H1 (cell line): ENCODE measurements around the gene C22orf31. TPM values are rescaled to one million over a fixed set of nuclear protein-coding genes. Genes with fewer than 3 reads are reported as not detected.

Experiments used
- CTCF ChIA-PET: fragments of 300-600 bp; sonication (Branson Sonifier 250); formaldehyde crosslinking; loops from one replicate; lab custom pipeline; 2021; ENCODE audit not compliant: partially characterized antibody; lab: Charles Lee
- POLR2A ChIA-PET: fragments of 300-600 bp; sonication (Branson Sonifier 250); formaldehyde crosslinking; loops from one replicate; lab custom pipeline; 2021; ENCODE audit warnings: inconsistent platforms; ENCODE audit not compliant: partially characterized antibody; lab: Charles Lee
- DNase-seq, 2 experiments: peaks; one replicate each; pipeline versions ENCODE4 v3.0.0 to v3.0.0-alpha.2; 2010 to 2022; ENCODE audit warnings: low spot score in 2 of 2, low read depth in 1 of 2, mixed read lengths in 1 of 2
- FAIRE-seq: peaks from 2 replicates; lab custom pipeline; 2011; peaks lifted over from hg19 to GRCh38; lab: Jason Lieb, UNC
- H2AFZ ChIP-seq: 2 replicates; pipeline ENCODE4 v1.8.1; 2012; ENCODE audit warnings: low read length, inconsistent platforms
- H2AK5ac ChIP-seq: 2 replicates; pipeline ENCODE4 v1.6.1; 2013; ENCODE audit warnings: low read depth, low read length
- H2BK120ac ChIP-seq: replicated peaks from 2 replicates; pipeline ENCODE3; 2013; ENCODE audit warnings: low read depth, low read length, inconsistent platforms
- H2BK12ac ChIP-seq: 2 replicates; pipeline ENCODE4 v1.6.1; 2013; ENCODE audit warnings: low read depth, low read length
- H2BK15ac ChIP-seq: 2 replicates; pipeline ENCODE4 v1.6.1; 2013; ENCODE audit warnings: low read length
- H2BK20ac ChIP-seq: 2 replicates; pipeline ENCODE4 v1.6.1; 2013; ENCODE audit warnings: low read length
- H2BK5ac ChIP-seq: 2 replicates; pipeline ENCODE4 v1.6.1; 2013; ENCODE audit warnings: low read depth, low read length
- H3K14ac ChIP-seq: 2 replicates; pipeline ENCODE4 v1.6.1; 2013; ENCODE audit warnings: inconsistent platforms; ENCODE audit not compliant: insufficient read length
- H3K18ac ChIP-seq: 2 replicates; pipeline ENCODE4 v1.6.1; 2013; ENCODE audit warnings: low read length; ENCODE audit errors: extremely low read depth
- H3K23ac ChIP-seq: 2 replicates; pipeline ENCODE4 v1.6.1; 2013; ENCODE audit warnings: inconsistent platforms; ENCODE audit not compliant: insufficient read length
- H3K23me2 ChIP-seq: 2 replicates; pipeline ENCODE4 v1.6.1; 2013; ENCODE audit warnings: low read depth, low read length
- H3K27ac ChIP-seq: 2 replicates; pipeline ENCODE4 v1.6.1; 2011; ENCODE audit warnings: low read depth, low read length, inconsistent platforms
- H3K27me3 ChIP-seq, 4 experiments: replicated peaks in 1 of 4; 1 replicate in 1 of 4; 2 replicates in 3 of 4; pipeline versions ENCODE4 v1.6.1 to v1.8.1; 2011 to 2013; ENCODE audit warnings: low read length in 3 of 4, mild to moderate bottlenecking in 3 of 4, inconsistent platforms in 2 of 4, mixed read lengths in 2 of 4, moderate library complexity in 1 of 4; ENCODE audit not compliant: control insufficient read depth in 3 of 4, insufficient read depth in 3 of 4; ENCODE audit errors: extremely low read depth in 1 of 4
- H3K36me3 ChIP-seq, 4 experiments: 2 replicates each; pipeline versions ENCODE4 v1.6.1 to v1.8.1; 2011 to 2013; ENCODE audit warnings: mild to moderate bottlenecking in 4 of 4, low read length in 3 of 4, moderate library complexity in 2 of 4, control low read depth in 1 of 4, inconsistent platforms in 1 of 4; ENCODE audit not compliant: insufficient read depth in 4 of 4, control insufficient read depth in 2 of 4
- H3K4ac ChIP-seq: replicated peaks from 2 replicates; pipeline ENCODE3; 2013; ENCODE audit warnings: low read length, low read depth, mixed read lengths, inconsistent platforms; ENCODE audit not compliant: insufficient read length
- H3K4me1 ChIP-seq, 4 experiments: replicated peaks in 1 of 4; 1 replicate in 1 of 4; 2 replicates in 3 of 4; pipeline versions ENCODE4 v1.6.1 to v1.8.1; 2011 to 2013; ENCODE audit warnings: low read length in 3 of 4, inconsistent platforms in 2 of 4, mixed read lengths in 1 of 4; ENCODE audit not compliant: insufficient read depth in 4 of 4, control insufficient read depth in 3 of 4
- H3K4me2 ChIP-seq, 2 experiments: 2 replicates each; pipeline versions ENCODE4 v1.6.1 to v1.8.1; 2011 to 2013; ENCODE audit warnings: low read depth in 2 of 2, low read length in 2 of 2, control low read depth in 1 of 2, inconsistent platforms in 1 of 2, mild to moderate bottlenecking in 1 of 2; ENCODE audit not compliant: insufficient read depth in 1 of 2
- H3K4me3 ChIP-seq, 4 experiments: fragments of 200-600, 300-600 bp in 1 of 4; sonication (generic), shearing (Covaris generic), sonication (Bioruptor Twin) in 1 of 4; 2 replicates each; pipeline versions ENCODE4 v1.5.1 to v1.8.1; 2011 to 2016; ENCODE audit warnings: low read length in 4 of 4, low read depth in 3 of 4, control low read depth in 2 of 4, inconsistent platforms in 2 of 4, mild to moderate bottlenecking in 2 of 4, mixed read lengths in 1 of 4, moderate library complexity in 1 of 4; ENCODE audit not compliant: insufficient read depth in 2 of 4; ENCODE audit errors: extremely low read depth in 1 of 4
- H3K56ac ChIP-seq: replicated peaks from 2 replicates; pipeline ENCODE3; 2013; ENCODE audit warnings: low read depth, mild to moderate bottlenecking, mixed read lengths, low read length, inconsistent platforms; ENCODE audit not compliant: insufficient read length
- H3K79me1 ChIP-seq: 2 replicates; pipeline ENCODE4 v1.6.1; 2013; ENCODE audit warnings: low read depth, low read length, control low read depth
- H3K79me2 ChIP-seq, 2 experiments: 2 replicates each; pipeline versions ENCODE4 v1.6.1 to v1.8.1; 2012 to 2013; ENCODE audit warnings: low read length in 2 of 2, mild to moderate bottlenecking in 2 of 2, inconsistent platforms in 1 of 2; ENCODE audit not compliant: insufficient read depth in 2 of 2, control insufficient read depth in 1 of 2
- H3K9ac ChIP-seq, 4 experiments: replicated peaks in 1 of 4; 1 replicate in 1 of 4; 2 replicates in 3 of 4; pipeline versions ENCODE4 v1.6.1 to v1.8.1; 2011 to 2013; ENCODE audit warnings: low read depth in 3 of 4, low read length in 3 of 4, control low read depth in 2 of 4, mild to moderate bottlenecking in 2 of 4, moderate library complexity in 2 of 4, inconsistent platforms in 1 of 4; ENCODE audit errors: extremely low read depth in 1 of 4
- H3K9me3 ChIP-seq, 2 experiments: 2 replicates each; pipeline versions ENCODE4 v1.6.1 to v1.8.1; 2012 to 2013; ENCODE audit warnings: mild to moderate bottlenecking in 2 of 2, moderate library complexity in 2 of 2, control low read depth in 1 of 2, inconsistent platforms in 1 of 2, low read depth in 1 of 2, low read length in 1 of 2, mixed read lengths in 1 of 2; ENCODE audit not compliant: insufficient read depth in 2 of 2
- H4K20me1 ChIP-seq, 2 experiments: replicated peaks in 1 of 2; 2 replicates each; pipeline versions ENCODE3 to v1.8.1; 2011 to 2013; ENCODE audit warnings: inconsistent platforms in 2 of 2, low read length in 2 of 2, mild to moderate bottlenecking in 1 of 2; ENCODE audit not compliant: insufficient read depth in 2 of 2, control insufficient read depth in 1 of 2
- H4K5ac ChIP-seq: 2 replicates; pipeline ENCODE4 v1.6.1; 2013; ENCODE audit warnings: low read length, low read depth, mixed read lengths, inconsistent platforms; ENCODE audit not compliant: insufficient read length
- H4K8ac ChIP-seq: 2 replicates; pipeline ENCODE4 v1.8.0; 2013; ENCODE audit warnings: mild to moderate bottlenecking, moderate library complexity, low read length, inconsistent platforms; ENCODE audit not compliant: insufficient read depth; ENCODE audit errors: extremely low read depth
- H4K91ac ChIP-seq: replicated peaks from 2 replicates; pipeline ENCODE3; 2013; ENCODE audit warnings: low read length, mixed read lengths, inconsistent platforms; ENCODE audit not compliant: insufficient read length
- CBX8 ChIP-seq: fragments of 300-800, 300-1000 bp; sonication (generic); IDR thresholded peaks from 2 replicates; pipeline ENCODE4 v1.7.1; 2016; ENCODE audit warnings: low read depth, low read length, borderline replicate concordance
- KDM1A ChIP-seq: fragments of 200-600, 300-600 bp; sonication (generic); IDR thresholded peaks from 2 replicates; pipeline ENCODE4 v1.7.1; 2016; ENCODE audit warnings: mild to moderate bottlenecking, low read length, borderline replicate concordance
- KDM4A ChIP-seq: IDR thresholded peaks from one replicate; pipeline ENCODE4 v1.7.1; 2012; ENCODE audit warnings: low read depth, mild to moderate bottlenecking, moderate library complexity, low read length, inconsistent platforms; ENCODE audit not compliant: severe bottlenecking
- KDM5A ChIP-seq: fragments of 200-600 bp; IDR thresholded peaks from 2 replicates; pipeline ENCODE4 v1.7.1; 2012; ENCODE audit warnings: mild to moderate bottlenecking, low read length, inconsistent platforms, mixed read lengths
- NRF1 ChIP-seq: IDR thresholded peaks from 2 replicates; pipeline ENCODE4 v1.6.1; 2011; ENCODE audit warnings: mild to moderate bottlenecking, low read depth, low read length, improper control_type of control experiment
- POLR2AphosphoS5 ChIP-seq: IDR thresholded peaks from 2 replicates; pipeline ENCODE4 v1.6.1; 2011; ENCODE audit warnings: low read depth, low read length
- RFX5 ChIP-seq: IDR thresholded peaks from 2 replicates; pipeline ENCODE4 v1.6.1; 2011; ENCODE audit warnings: low read depth, low read length, improper control_type of control experiment, borderline replicate concordance
- SIN3A ChIP-seq, 2 experiments: IDR thresholded peaks in 1 of 2; conservative IDR thresholded peaks in 1 of 2; 2 replicates each; pipeline ENCODE4 v1.6.1; 2011 to 2012; ENCODE audit warnings: low read length in 2 of 2, improper control_type of control experiment in 1 of 2, low read depth in 1 of 2, mild to moderate bottlenecking in 1 of 2
- SP1 ChIP-seq: IDR thresholded peaks from 2 replicates; pipeline ENCODE4 v1.6.1; 2011; ENCODE audit warnings: low read depth, low read length
- SP4 ChIP-seq: IDR thresholded peaks from 2 replicates; pipeline ENCODE4 v1.6.1; 2012; ENCODE audit warnings: low read length, inconsistent platforms
- SUZ12 ChIP-seq: fragments of 200-600 bp; sonication (generic); IDR thresholded peaks from 2 replicates; pipeline ENCODE4 v1.6.1; 2012; ENCODE audit warnings: mild to moderate bottlenecking, inconsistent platforms, low read length, moderate library complexity, mixed read lengths
- TAF1 ChIP-seq: IDR thresholded peaks from 2 replicates; pipeline ENCODE4 v1.6.1; 2011; ENCODE audit warnings: mild to moderate bottlenecking, low read depth, low read length
- TEAD4 ChIP-seq: IDR thresholded peaks from 2 replicates; pipeline ENCODE4 v1.6.1; 2012; ENCODE audit warnings: low read depth, low read length, inconsistent platforms, mixed read lengths
- ZNF274 ChIP-seq: IDR thresholded peaks from 2 replicates; pipeline ENCODE4 v1.7.0; 2012; ENCODE audit warnings: low read length, borderline replicate concordance; ENCODE audit errors: extremely low read depth
- WGBS, 2 experiments: shearing (Covaris generic) in 1 of 2; methylation state at CpG; one replicate each; pipeline versions ENCODE4 v1.1.6 to v1.1.7; 2013 to 2015; ENCODE audit warnings: low lambda C conversion rate in 2 of 2, mixed read lengths in 2 of 2, inconsistent platforms in 1 of 2, low coverage in 1 of 2, missing lambda C conversion rate in 1 of 2; ENCODE audit not compliant: insufficient replicate concordance in 2 of 2, insufficient coverage in 1 of 2, insufficient read length in 1 of 2; ENCODE audit errors: extremely low coverage in 1 of 2, missing lambda C conversion rate in 1 of 2; 5-methylcytosine and 5-hydroxymethylcytosine counted together
- polyA plus RNA-seq, 7 experiments: library from polyadenylated mRNA; depleted of rRNA in 3 of 7; stranded (reverse) in 5 of 7; unstranded in 2 of 7; fragments of >200 nt in 5 of 7; fragments of 200-250 nt in 2 of 7; gene quantifications; 1 replicate in 5 of 7; 2 replicates in 1 of 7; 4 replicates in 1 of 7; pipeline versions ENCODE4 v1.2.1 to v1.2.3, GENCODE V29; 2011 to 2013; ENCODE audit warnings: missing spikeins in 2 of 7, mixed read lengths in 2 of 7
- total RNA-seq: library from RNA; stranded (reverse); fragmentation: NEBNext Ultra II Directional; extraction: Animal tissue kit (Norgen Biotek cat#: 25700); gene quantifications from 2 replicates; pipeline ENCODE4 v1.2.1, GENCODE V29; 2021

Gene C22orf31
- total and polyA plus RNA-seq, 2 of the 8 experiments (the other 6 are each of a cell fraction or from before 2014, with no cell fraction given), result not detected

GRCh38 chr22:29043906-29044575 lies 17.6 kb downstream of the C22orf31 start:
- no peak overlapping the region for H3K56ac ChIP-seq
- no peak overlapping the region for H2BK15ac ChIP-seq
- no peak overlapping the region for H2BK120ac ChIP-seq
- H4K91ac ChIP-seq, result no peak overlapping the region
- WGBS, 2 experiments, result 89% methylated on average over 7 of the region's 7 CpGs; no CpG with 5 or more reads in 1 of the 2 experiments
- H3K14ac ChIP-seq, result no peak overlapping the region
- no peak overlapping the region for H3K27ac ChIP-seq
- POLR2A ChIA-PET, result interaction anchor here (0.6 kb wide), 2 partner anchors 62 to 149 kb away, joined by 3 read pairs; no protein-coding TSS in a partner anchor
- no peak overlapping the region for H3K4me2 ChIP-seq
- H2AK5ac ChIP-seq, result no peak overlapping the region
- H4K8ac ChIP-seq, result no peak overlapping the region
- H3K9me3 ChIP-seq, result no peaks in the 10 kb centered on the region
- H2BK20ac ChIP-seq, result no peak overlapping the region
- no peak overlapping the region for H2BK5ac ChIP-seq
- H2AFZ ChIP-seq, result no peak overlapping the region
- no peak overlapping the region for H4K5ac ChIP-seq
- no peak overlapping the region for H3K23ac ChIP-seq
- H3K9ac ChIP-seq, result no peak overlapping the region
- DNase-seq, result no peak
- H3K4me1 ChIP-seq, result peaks cover 0 to 3% (median 0%) of the 10 kb centered on the region in 4 experiments; a peak in 3 of 7 replicates
- H3K4ac ChIP-seq, result no peak overlapping the region
- no peaks in the 10 kb centered on the region for H3K23me2 ChIP-seq
- CTCF ChIA-PET, result interaction anchor here (0.5 to 5.8 kb wide), 8 partner anchors 10 to 344 kb away, joined by 3 to 37 read pairs (median 4); partner anchors contain the start of genes AP1B1 and C22orf31
- no peak overlapping the region for H3K18ac ChIP-seq
- H4K20me1 ChIP-seq, result peaks cover 1 to 8% of the 10 kb centered on the region in 2 experiments
- H3K79me2 ChIP-seq, result peaks cover 0 to 5% of the 10 kb centered on the region in 2 experiments; a peak in 1 of 4 replicates
- FAIRE-seq, result no peak
- H3K36me3 ChIP-seq, result peaks cover 12 to 56% (median 33%) of the 10 kb centered on the region in 4 experiments; a peak in 7 of 8 replicates
- no peaks in the 10 kb centered on the region for H3K79me1 ChIP-seq
- no peak overlapping the region for H3K4me3 ChIP-seq
- H2BK12ac ChIP-seq, result no peak overlapping the region
- no peaks in the 10 kb centered on the region for H3K27me3 ChIP-seq
- TF ChIP-seq TAF1 (no peak), SP1 (no peak), TEAD4 (no peak), SP4 (no peak), KDM4A (no peak), RFX5 (no peak), KDM1A (no peak), SUZ12 (no peak), SIN3A (conservative IDR thresholded peaks at IDR 0.05 in 1 of 2, IDR thresholded peaks at IDR 0.05 in 1 of 2; ENCODE audit: low read depth in 1 of 2, low read length in 2 of 2) (no peak), NRF1 (no peak), POLR2AphosphoS5 (no peak), KDM5A (no peak), ZNF274 (no peak), CBX8 (no peak)
